WI38 (cell line): ENCODE data around the gene DIRAS3.

ENCODE experiments used
- H3K4me3 ChIP-seq: 2 replicates; pipeline ENCODE4 v1.5.1; 2011; ENCODE audit warnings: low read depth, mild to moderate bottlenecking, control low read depth, low read length
- CTCF ChIP-seq: IDR thresholded peaks from 2 replicates; pipeline ENCODE4 v1.5.1; 2012; ENCODE audit warnings: low read depth, mild to moderate bottlenecking, control low read depth, low read length

DIRAS3 gene

DNA sequence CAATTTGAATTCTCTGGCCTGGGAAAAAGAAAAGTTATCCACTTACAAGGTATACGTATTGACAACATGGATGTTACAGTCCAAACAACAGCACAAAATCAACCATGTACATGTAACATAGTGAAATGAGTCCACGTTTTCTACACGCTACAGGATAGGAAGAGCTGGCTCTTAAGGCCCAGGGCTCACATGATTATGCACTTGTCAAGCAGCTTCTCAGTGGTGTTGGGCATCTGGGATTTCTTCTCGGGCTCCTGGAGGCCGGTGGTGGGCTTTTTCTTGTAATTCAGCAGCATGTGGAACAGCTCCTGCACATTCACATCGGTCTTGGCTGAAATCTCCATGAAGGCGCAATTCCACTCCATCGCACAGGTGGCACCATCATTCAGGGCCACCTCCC lies 4.0 kb downstream of the DIRAS3 start:
- no peak for TF ChIP-seq CTCF
- H3K4me3 ChIP-seq: no peak overlapping the region

GRCh38 chr1:68045511-68046180 lies 4.8 kb downstream of the DIRAS3 start:
- H3K4me3 ChIP-seq: no peak overlapping the region
- TF ChIP-seq CTCF: no peak

- TF ChIP-seq CTCF: no peak
- no peak overlapping the region for H3K4me3 ChIP-seq
Measured at GRCh38 chr1:68043443-68044090, 6.9 kb downstream of the DIRAS3 start.

DNA sequence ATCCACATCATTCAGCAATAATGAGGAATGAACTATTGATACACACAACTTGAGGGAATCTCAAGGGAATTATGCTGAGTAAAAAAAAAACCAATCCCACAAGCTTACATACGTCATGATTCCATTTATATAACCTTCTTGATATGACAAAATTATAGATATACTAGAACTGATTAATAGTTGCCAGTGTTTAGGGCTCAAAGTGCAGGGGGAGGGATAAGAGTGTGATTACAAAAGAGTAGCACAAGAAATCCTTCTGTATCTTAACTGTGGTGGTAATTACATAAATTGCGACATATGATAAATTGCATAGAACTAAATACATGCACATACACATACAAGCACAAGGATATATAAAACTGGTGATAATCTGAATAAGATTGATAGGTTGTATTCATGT lies 13.5 kb downstream of the DIRAS3 start:
- no peak overlapping the region for H3K4me3 ChIP-seq
- TF ChIP-seq CTCF: no peak

GRCh38 chr1:68029444-68029843 lies 21.0 kb downstream of the DIRAS3 start:
- TF ChIP-seq CTCF: no peak
- H3K4me3 ChIP-seq: no peak overlapping the region

DNA sequence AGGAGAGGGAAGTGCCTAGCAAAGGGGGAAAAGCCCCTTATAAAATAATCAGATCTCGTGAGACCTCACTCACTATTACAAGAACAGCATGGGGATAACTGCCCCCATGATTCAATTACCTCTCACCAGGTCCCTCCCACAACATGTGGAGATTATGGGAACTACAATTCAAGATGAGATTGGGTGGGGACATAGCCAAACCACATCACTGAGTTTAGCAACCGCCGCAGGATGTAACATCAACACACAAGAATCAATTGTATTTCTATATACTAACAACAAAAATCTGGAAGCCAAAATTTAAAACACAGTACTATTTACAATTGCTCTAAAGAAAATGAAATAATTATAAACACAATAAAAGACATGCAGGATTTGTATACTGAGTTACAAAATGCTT lies 21.9 kb downstream of the DIRAS3 start:
- no peak for TF ChIP-seq CTCF
- no peak overlapping the region for H3K4me3 ChIP-seq

- no peak overlapping the region for H3K4me3 ChIP-seq
- TF ChIP-seq CTCF: no peak
Measured at GRCh38 chr1:68024635-68025338, 25.6 kb downstream of the DIRAS3 start.
